HEK293T (cell line): ENCODE measurements around the gene CHST3.

Source experiments
- ARNT ChIP-seq: fragments of 450-650 bp; IDR thresholded peaks from 2 replicates; pipeline ENCODE4 v1.6.1; 2017; ENCODE audit warnings: mild to moderate bottlenecking
- CTBP1 ChIP-seq: fragments of 450-650 bp; IDR thresholded peaks from 2 replicates; pipeline ENCODE4 v1.6.1; 2016; ENCODE audit warnings: borderline replicate concordance
- FOXK2 ChIP-seq: fragments of 450-650 bp; IDR thresholded peaks from 2 replicates; pipeline ENCODE4 v1.6.1; 2016; ENCODE audit warnings: mild to moderate bottlenecking
- FOXM1 ChIP-seq: fragments of 450-650 bp; IDR thresholded peaks from 2 replicates; pipeline ENCODE4 v1.6.1; 2017; ENCODE audit warnings: mild to moderate bottlenecking, borderline replicate concordance
- HDGF ChIP-seq: fragments of 450-650 bp; IDR thresholded peaks from 2 replicates; pipeline ENCODE4 v1.6.1; 2017; ENCODE audit warnings: antibody characterized with exemption, borderline replicate concordance
- PKNOX1 ChIP-seq: fragments of 450-650 bp; IDR thresholded peaks from 2 replicates; pipeline ENCODE4 v1.6.1; 2016
- SUZ12 ChIP-seq: fragments of 450-650 bp; IDR thresholded peaks from 2 replicates; pipeline ENCODE4 v1.6.1; 2016; ENCODE audit warnings: mild to moderate bottlenecking
- TARDBP ChIP-seq: fragments of 450-650 bp; IDR thresholded peaks from 2 replicates; pipeline ENCODE4 v1.6.1; 2016

DNA sequence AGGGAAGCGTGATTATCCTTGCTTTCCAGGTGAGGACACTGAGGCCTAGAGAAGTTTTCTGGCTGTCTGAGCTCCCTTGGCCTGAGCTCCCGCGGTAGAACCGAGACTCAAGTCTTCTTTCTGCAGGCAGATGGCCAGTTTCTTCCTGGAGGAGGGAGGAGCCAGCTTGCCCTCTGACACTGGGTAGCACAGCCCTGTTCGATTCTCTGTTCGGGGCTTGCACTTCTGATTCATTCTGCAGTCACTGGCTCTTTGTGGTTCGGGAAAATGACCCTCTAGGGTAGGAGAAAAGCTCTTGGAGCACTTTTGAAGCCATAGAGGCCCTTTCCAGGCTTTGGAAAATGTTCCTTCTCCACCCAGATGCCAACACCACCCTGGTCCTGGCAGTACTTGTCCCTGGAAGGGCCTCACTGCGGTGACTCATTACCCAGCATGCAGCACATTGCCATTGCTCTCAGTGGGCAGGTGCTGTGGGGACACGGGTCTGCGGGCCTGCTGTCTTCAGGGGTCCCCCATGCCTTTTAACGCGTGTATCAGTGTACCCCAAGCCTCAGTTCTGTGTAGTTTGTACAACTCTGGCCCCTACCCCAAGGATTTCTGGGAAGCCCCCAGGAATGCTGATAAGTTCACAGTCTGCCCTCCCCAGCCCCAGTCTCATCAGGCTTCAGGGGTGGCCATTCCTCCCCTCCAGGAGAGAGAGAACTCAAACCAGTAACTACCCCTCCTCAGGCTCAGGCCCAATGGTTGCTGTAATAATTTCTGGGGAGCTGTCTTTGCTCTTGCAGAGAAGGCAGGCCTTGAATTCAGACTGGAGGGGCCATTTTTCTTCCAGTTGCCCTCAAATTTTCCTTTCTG, 11.9 kb downstream of the CHST3 start:
- TF ChIP-seq CTBP1 = no peak
- no peak for TF ChIP-seq FOXM1
- TF ChIP-seq FOXK2 = no peak
- no peak for TF ChIP-seq TARDBP
- no peak for TF ChIP-seq HDGF
- TF ChIP-seq ARNT = no peak
- no peak for TF ChIP-seq PKNOX1
- no peak for TF ChIP-seq SUZ12
